HG02884 (cell line): ENCODE results near the gene GP9.

Experiments
- ATAC-seq: cut with Tn5 transposase; IDR thresholded peaks from one replicate; pipeline ENCODE4 v1.9.1; 2021; ENCODE audit warnings: mild to moderate bottlenecking, moderate library complexity; ENCODE audit not compliant: unreplicated experiment

GP9 gene

GRCh38 chr3:129027544-129027880, 33.1 kb upstream of the GP9 start:
- no peak for ATAC-seq

GRCh38 chr3:129028866-129029265, 31.7 kb upstream of the GP9 start:
- no peak for ATAC-seq

- no peak for ATAC-seq
These were observed 30.0 kb upstream of the GP9 start for GRCh38 chr3:129030611-129031010.

GRCh38 chr3:129031476-129032215, 28.9 kb upstream of the GP9 start:
- ATAC-seq = no peak

- ATAC-seq = no peak
These were observed 27.9 kb upstream of the GP9 start for GRCh38 chr3:129032716-129033115.

- no peak for ATAC-seq
These were observed 27.4 kb upstream of the GP9 start for GRCh38 chr3:129033151-129033550.

- ATAC-seq = no peak
These were observed 26.8 kb upstream of the GP9 start for GRCh38 chr3:129033633-129034321.

GRCh38 chr3:129034642-129035041, 25.9 kb upstream of the GP9 start:
- ATAC-seq = no peak

- ATAC-seq = no peak
These were observed 25.0 kb upstream of the GP9 start for GRCh38 chr3:129035360-129036221.

GRCh38 chr3:129036222-129037092, 24.1 kb upstream of the GP9 start:
- no peak for ATAC-seq

GRCh38 chr3:129037093-129037419, 23.5 kb upstream of the GP9 start:
- no peak for ATAC-seq

- ATAC-seq = no peak
These were observed 22.3 kb upstream of the GP9 start for GRCh38 chr3:129038121-129038855.

- ATAC-seq = no peak
These were observed 21.1 kb upstream of the GP9 start for GRCh38 chr3:129039271-129040038.

GRCh38 chr3:129040039-129040336, 20.6 kb upstream of the GP9 start:
- no peak for ATAC-seq

GRCh38 chr3:129040579-129041300, 19.8 kb upstream of the GP9 start:
- no peak for ATAC-seq

- no peak for ATAC-seq
These were observed 14.9 kb upstream of the GP9 start for GRCh38 chr3:129045675-129046036.

- ATAC-seq = no peak
These were observed 14.4 kb upstream of the GP9 start for GRCh38 chr3:129046037-129046731.

GRCh38 chr3:129046732-129047552, 13.6 kb upstream of the GP9 start:
- no peak for ATAC-seq
